ENCODE results near the gene JOSD2. TPM values are rescaled to one million over a fixed set of nuclear protein-coding genes. Genes with fewer than 3 reads are reported as not detected.

Gene JOSD2
- total RNA-seq: 10 to 100 TPM; 32.7 to 35.6 TPM
- long read RNA-seq, transcript JOSD2-204 (5 exons, 996 nt): major isoform, 11 of 18 reads
- long read RNA-seq, partial matches to known transcripts: 0 of 18 reads
- long read RNA-seq, other reads (novel, unspliced or antisense): 2 of 18 reads

- intact Hi-C loops (cut with DNase I, micrococcal nuclease): no loop called here
- DNase-seq (peak; percentile 99), ATAC-seq (peak; percentile 88)
Measured at GRCh38 chr19:50511069-50511822, at the start of gene JOSD2. Gene JOSD2 (minus strand): TSS chr19:50511191. CDS start chr19:50510431, 760 bp downstream.

GRCh38 chr19:50559636-50560035 is 48.6 kb upstream of the JOSD2 start:
- DNase-seq: no peak
- intact Hi-C loops (cut with DNase I, micrococcal nuclease): no loop called here
- ATAC-seq: no peak

GRCh38 chr19:50558449-50558848 is 47.5 kb upstream of the JOSD2 start:
- no peak for DNase-seq
- ATAC-seq: no peak
- intact Hi-C loops (cut with DNase I, micrococcal nuclease): no loop called here

GRCh38 chr19:50558039-50558438 is 47.0 kb upstream of the JOSD2 start:
- no peak for DNase-seq
- intact Hi-C loops (cut with DNase I, micrococcal nuclease): no loop called here

GRCh38 chr19:50557009-50557613 is 46.1 kb upstream of the JOSD2 start:
- ATAC-seq (no peak), DNase-seq (no peak)
- intact Hi-C loops (cut with DNase I, micrococcal nuclease): no loop called here

More at GRCh38 chr19:50558039-50558438, 47.0 kb upstream of the JOSD2 start:
- no peak for ATAC-seq

- intact Hi-C loops (cut with DNase I, micrococcal nuclease): no loop called here
- ATAC-seq: peak; percentile 64
- DNase-seq: peak; percentile 49 to 83
Measured at GRCh38 chr19:50556282-50557008, 45.5 kb upstream of the JOSD2 start.

- ATAC-seq: no peak
- no peak for DNase-seq
- intact Hi-C loops (cut with DNase I, micrococcal nuclease): no loop called here
Measured at GRCh38 chr19:50555450-50556281, 44.7 kb upstream of the JOSD2 start.

GRCh38 chr19:50555033-50555432 is 44.0 kb upstream of the JOSD2 start:
- intact Hi-C loops (cut with DNase I, micrococcal nuclease): no loop called here
- DNase-seq: no peak
- no peak for ATAC-seq

GRCh38 chr19:50554212-50554611 is 43.2 kb upstream of the JOSD2 start:
- intact Hi-C loops (cut with DNase I, micrococcal nuclease): no loop called here
- DNase-seq (no peak), ATAC-seq (no peak)

GRCh38 chr19:50553134-50553703 is 42.2 kb upstream of the JOSD2 start:
- ATAC-seq (no peak), DNase-seq (no peak)
- intact Hi-C loops (cut with DNase I, micrococcal nuclease): no loop called here

- intact Hi-C loops (cut with DNase I, micrococcal nuclease): no loop called here
- DNase-seq: no peak
- ATAC-seq: no peak
Measured at GRCh38 chr19:50552540-50552939, 41.5 kb upstream of the JOSD2 start.

GRCh38 chr19:50551715-50552187 is 40.8 kb upstream of the JOSD2 start:
- DNase-seq (no peak), ATAC-seq (no peak)
- intact Hi-C loops (cut with DNase I, micrococcal nuclease): no loop called here

- DNase-seq (no peak), ATAC-seq (no peak)
- intact Hi-C loops (cut with DNase I, micrococcal nuclease): no loop called here
Measured at GRCh38 chr19:50551034-50551714, 40.2 kb upstream of the JOSD2 start.

GRCh38 chr19:50550594-50550966 is 39.6 kb upstream of the JOSD2 start:
- DNase-seq (no peak), ATAC-seq (no peak)
- intact Hi-C loops (cut with DNase I, micrococcal nuclease): no loop called here

GRCh38 chr19:50549927-50550593 is 39.1 kb upstream of the JOSD2 start:
- no peak for ATAC-seq
- intact Hi-C loops (cut with DNase I, micrococcal nuclease): no loop called here
- no peak for DNase-seq

GRCh38 chr19:50549059-50549926 is 38.3 kb upstream of the JOSD2 start:
- ATAC-seq (no peak), DNase-seq (no peak)
- intact Hi-C loops (cut with DNase I, micrococcal nuclease): no loop called here
